Fibroblast of skin of left biceps (primary cell): ENCODE results near the gene MARCHF10.
"Not testable (repeated sequence)": the region's sequence is repeated elsewhere in the genome, so short reads cannot be mapped to it uniquely, and the experiment has no call there.

ENCODE experiments used
- DNase-seq, 2 experiments: peaks; one replicate each; pipeline ENCODE4 v3.0.0-alpha.2; 2013; ENCODE audit warnings: low read depth in 2 of 2

MARCHF10 gene

GRCh38 chr17:62696726-62697490, 111.2 kb downstream of the MARCHF10 start:
- no peak for DNase-seq

GRCh38 chr17:62696256-62696655, 111.9 kb downstream of the MARCHF10 start:
- DNase-seq = no peak

GRCh38 chr17:62695093-62695738, 112.9 kb downstream of the MARCHF10 start:
- not testable (repeated sequence) for DNase-seq

- no peak for DNase-seq
These were observed 114.3 kb downstream of the MARCHF10 start for GRCh38 chr17:62693616-62694409.

- DNase-seq = no peak
These were observed 115.2 kb downstream of the MARCHF10 start for GRCh38 chr17:62692721-62693431.

- DNase-seq = no peak
These were observed 115.9 kb downstream of the MARCHF10 start for GRCh38 chr17:62692159-62692651.

- not testable (repeated sequence) for DNase-seq
These were observed 116.6 kb downstream of the MARCHF10 start for GRCh38 chr17:62691589-62691915.

GRCh38 chr17:62690168-62690897, 117.8 kb downstream of the MARCHF10 start:
- DNase-seq = no peak

- DNase-seq = no peak
These were observed 118.5 kb downstream of the MARCHF10 start for GRCh38 chr17:62689441-62690167.

- no peak for DNase-seq
These were observed 119.5 kb downstream of the MARCHF10 start for GRCh38 chr17:62688398-62689160.

- DNase-seq = no peak
These were observed 120.1 kb downstream of the MARCHF10 start for GRCh38 chr17:62687997-62688396.

GRCh38 chr17:62684179-62684578, 123.9 kb downstream of the MARCHF10 start:
- DNase-seq = no peak

- no peak for DNase-seq
These were observed 126.2 kb downstream of the MARCHF10 start for GRCh38 chr17:62681939-62682381.

GRCh38 chr17:62681061-62681938, 126.8 kb downstream of the MARCHF10 start:
- DNase-seq = no peak

GRCh38 chr17:62680541-62681052, 127.5 kb downstream of the MARCHF10 start:
- DNase-seq = no peak

GRCh38 chr17:62679866-62680377, 128.2 kb downstream of the MARCHF10 start:
- no peak for DNase-seq

GRCh38 chr17:62678214-62678919, 129.7 kb downstream of the MARCHF10 start:
- DNase-seq = no peak
